Gastroesophageal sphincter (tissue), 3 donors: ENCODE data around the gene MGAT2.

Experiments
- CTCF ChIP-seq, 4 experiments: fragments of 200-600 bp in 2 of 4; fragments of 450-650 bp in 2 of 4; sonication (generic) in 1 of 4; IDR thresholded peaks; one replicate each; pipeline ENCODE4 v1.5.1; 2017 to 2019; ENCODE audit warnings: antibody characterized with exemption in 4 of 4, mild to moderate bottlenecking in 2 of 4, moderate library complexity in 2 of 4
- POLR2A ChIP-seq, 2 donors: fragments of 450-650 bp; IDR thresholded peaks; one replicate each; pipeline ENCODE4 v1.6.1; 2017; ENCODE audit warnings: antibody characterized with exemption in 2 of 2, mild to moderate bottlenecking in 2 of 2, moderate library complexity in 1 of 2

GRCh38 chr14:49653508-49653907, 32.9 kb downstream of the MGAT2 start:
- TF ChIP-seq CTCF (IDR thresholded peaks at IDR 0.05) (no peak), POLR2A (IDR thresholded peaks at IDR 0.05) (no peak)
